Lower lobe of right lung (tissue), 2 donors: Measurements from ENCODE around the gene SARS1. TPM values are rescaled to one million over a fixed set of nuclear protein-coding genes. Genes with fewer than 3 reads are reported as not detected.

ENCODE experiments used
- ATAC-seq, 2 donors: fragments of 200-7000 bp; cut with Tn5 transposase; one replicate each; pipeline ENCODE4 v1.9.1; 2020 to 2022; ENCODE audit warnings: mild to moderate bottlenecking in 2 of 2, moderate library complexity in 2 of 2
- DNase-seq: peaks from one replicate; pipeline ENCODE4 v3.0.0-alpha.2; 2020
- H3K27ac ChIP-seq: fragments of 200-600 bp; one replicate; pipeline ENCODE4 v1.8.0; 2022
- H3K27me3 ChIP-seq: fragments of 200-600 bp; one replicate; pipeline ENCODE4 v1.8.0; 2022; ENCODE audit warnings: low read depth
- H3K36me3 ChIP-seq: fragments of 200-600 bp; one replicate; pipeline ENCODE4 v1.8.0; 2022; ENCODE audit warnings: mild to moderate bottlenecking
- H3K4me1 ChIP-seq: fragments of 200-600 bp; one replicate; pipeline ENCODE4 v1.8.0; 2022
- H3K4me3 ChIP-seq: fragments of 200-600 bp; one replicate; pipeline ENCODE4 v1.8.0; 2022; ENCODE audit warnings: mild to moderate bottlenecking
- H3K9me3 ChIP-seq: fragments of 200-600 bp; one replicate; pipeline ENCODE4 v1.8.0; 2022
- intact Hi-C: fragments of 100-400 bp; cut with DNase I; formaldehyde crosslinking; loops from one replicate; pipeline ENCODE4 v1.11.0; 2022
- total RNA-seq: library from RNA; stranded (reverse); fragmentation: NEBNext Ultra II Directional; extraction: Animal tissue kit (Norgen Biotek cat#: 25700); gene quantifications from one replicate; pipeline ENCODE4 v1.2.1, GENCODE V29; 2021
- TF ChIP-seq, protein P1 (sequence below): fragments of 200-600 bp; IDR thresholded peaks from one replicate; pipeline ENCODE4 v1.8.0; 2022; ENCODE audit warnings: antibody characterized with exemption, mild to moderate bottlenecking
- donor health status: DM: no; HTN: yes; CAD: no; lungs with severe emphysema.

SARS1 gene
- total RNA-seq, 1 donor from 2014 or later, result 188 TPM

DNA sequence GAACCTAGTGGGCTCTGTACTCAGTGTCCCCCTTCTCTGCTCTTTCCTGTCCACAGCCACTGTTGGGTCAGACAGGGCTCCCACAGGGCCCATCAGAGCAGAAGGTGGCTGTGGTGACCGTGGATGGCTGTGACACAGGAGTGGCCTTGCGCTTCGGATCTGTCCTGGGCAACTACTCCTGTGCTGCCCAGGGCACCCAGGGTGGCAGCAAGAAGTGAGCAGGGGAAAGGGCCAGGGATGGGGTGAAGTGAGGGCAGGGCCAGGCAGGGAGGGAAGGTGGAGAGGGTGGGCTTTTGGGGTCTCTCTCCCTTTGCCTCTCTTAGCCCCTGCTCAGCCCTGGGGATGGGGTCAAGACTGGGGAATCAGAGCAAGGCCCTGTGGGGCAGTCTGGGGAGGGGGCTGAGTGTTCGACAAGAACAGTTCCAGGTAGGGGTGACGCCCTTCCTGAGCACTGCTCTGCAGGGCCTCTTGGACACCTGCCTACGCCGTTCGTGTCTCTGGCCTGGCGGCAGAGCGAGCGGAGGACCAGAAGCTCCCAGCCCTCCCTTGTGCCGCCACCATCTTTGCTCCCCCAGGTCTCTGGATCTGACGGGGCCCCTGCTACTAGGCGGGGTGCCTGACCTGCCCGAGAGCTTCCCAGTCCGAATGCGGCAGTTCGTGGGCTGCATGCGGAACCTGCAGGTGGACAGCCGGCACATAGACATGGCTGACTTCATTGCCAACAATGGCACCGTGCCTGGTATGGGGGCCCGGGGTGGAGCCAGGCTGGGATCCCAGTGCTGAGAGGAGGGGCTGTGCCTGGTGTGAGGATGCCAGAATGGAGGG is 48.7 kb downstream of the SARS1 start:
- no peak for ATAC-seq
- intact Hi-C loops, result no loop called here
- TF ChIP-seq, protein P1, sequence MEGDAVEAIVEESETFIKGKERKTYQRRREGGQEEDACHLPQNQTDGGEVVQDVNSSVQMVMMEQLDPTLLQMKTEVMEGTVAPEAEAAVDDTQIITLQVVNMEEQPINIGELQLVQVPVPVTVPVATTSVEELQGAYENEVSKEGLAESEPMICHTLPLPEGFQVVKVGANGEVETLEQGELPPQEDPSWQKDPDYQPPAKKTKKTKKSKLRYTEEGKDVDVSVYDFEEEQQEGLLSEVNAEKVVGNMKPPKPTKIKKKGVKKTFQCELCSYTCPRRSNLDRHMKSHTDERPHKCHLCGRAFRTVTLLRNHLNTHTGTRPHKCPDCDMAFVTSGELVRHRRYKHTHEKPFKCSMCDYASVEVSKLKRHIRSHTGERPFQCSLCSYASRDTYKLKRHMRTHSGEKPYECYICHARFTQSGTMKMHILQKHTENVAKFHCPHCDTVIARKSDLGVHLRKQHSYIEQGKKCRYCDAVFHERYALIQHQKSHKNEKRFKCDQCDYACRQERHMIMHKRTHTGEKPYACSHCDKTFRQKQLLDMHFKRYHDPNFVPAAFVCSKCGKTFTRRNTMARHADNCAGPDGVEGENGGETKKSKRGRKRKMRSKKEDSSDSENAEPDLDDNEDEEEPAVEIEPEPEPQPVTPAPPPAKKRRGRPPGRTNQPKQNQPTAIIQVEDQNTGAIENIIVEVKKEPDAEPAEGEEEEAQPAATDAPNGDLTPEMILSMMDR, result no peak
- no peaks in the 10 kb centered on the region for H3K36me3 ChIP-seq
- no peak for DNase-seq
- no peak overlapping the region for H3K27ac ChIP-seq
- H3K27me3 ChIP-seq, result no peaks in the 10 kb centered on the region
- H3K4me1 ChIP-seq, result peaks cover 8% of the 10 kb centered on the region
- H3K9me3 ChIP-seq, result no peaks in the 10 kb centered on the region
- no peak overlapping the region for H3K4me3 ChIP-seq

DNA sequence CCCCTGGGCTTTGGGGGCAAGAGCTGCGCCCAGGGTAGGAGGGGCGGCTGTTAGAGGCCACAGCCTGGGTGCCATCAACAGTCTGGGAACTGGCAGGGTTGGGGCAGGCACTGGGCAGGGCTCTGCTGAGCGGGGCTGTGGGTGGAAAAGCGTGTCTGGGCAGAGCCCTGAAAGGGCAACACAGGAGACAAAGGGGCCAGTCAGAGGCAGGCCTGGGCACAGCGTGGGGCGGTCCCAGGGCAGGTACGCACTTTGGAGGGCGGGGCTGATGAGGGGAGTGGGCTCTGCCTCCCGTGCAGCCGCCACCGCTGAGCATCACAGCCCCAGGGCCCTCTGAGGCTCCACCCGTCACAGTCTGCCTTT is 49.5 kb downstream of the SARS1 start:
- Histone ChIP-seq H3K4me1 (peaks cover 8% of the 10 kb centered on the region), H3K27ac (no peak overlapping the region), H3K4me3 (no peak overlapping the region), H3K27me3 (no peaks in the 10 kb centered on the region), H3K36me3 (no peaks in the 10 kb centered on the region), H3K9me3 (no peaks in the 10 kb centered on the region)
- DNase-seq (no peak), ATAC-seq (peak; percentile 3 to 4)
- intact Hi-C loops, result no loop called here
- TF ChIP-seq, protein P1, result no peak

DNA sequence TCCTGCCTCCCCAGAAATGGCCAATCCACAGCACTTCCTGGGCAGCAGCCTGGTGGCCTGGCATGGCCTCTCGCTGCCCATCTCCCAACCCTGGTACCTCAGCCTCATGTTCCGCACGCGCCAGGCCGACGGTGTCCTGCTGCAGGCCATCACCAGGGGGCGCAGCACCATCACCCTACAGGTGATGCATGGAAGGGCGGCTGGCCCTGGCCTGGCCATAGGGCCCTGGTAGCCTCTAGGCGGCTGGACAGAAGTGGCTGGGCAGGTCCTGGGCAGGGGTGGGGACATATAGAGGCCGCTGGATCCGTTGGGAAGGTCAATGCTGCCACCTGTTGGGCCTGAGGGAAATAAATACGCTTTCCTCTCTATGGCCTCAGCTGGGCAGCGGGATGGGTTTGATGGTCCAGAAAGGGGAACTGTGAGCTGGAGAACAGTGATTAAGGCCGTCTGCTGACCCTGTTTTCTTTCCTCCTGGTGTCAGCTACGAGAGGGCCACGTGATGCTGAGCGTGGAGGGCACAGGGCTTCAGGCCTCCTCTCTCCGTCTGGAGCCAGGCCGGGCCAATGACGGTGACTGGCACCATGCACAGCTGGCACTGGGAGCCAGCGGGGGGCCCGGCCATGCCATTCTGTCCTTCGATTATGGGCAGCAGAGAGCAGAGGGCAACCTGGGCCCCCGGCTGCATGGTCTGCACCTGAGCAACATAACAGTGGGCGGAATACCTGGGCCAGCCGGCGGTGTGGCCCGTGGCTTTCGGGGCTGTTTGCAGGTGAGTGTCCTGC is 50.1 kb downstream of the SARS1 start:
- intact Hi-C loops, result no loop called here
- TF ChIP-seq, protein P1, result peak; percentile 98
- Histone ChIP-seq H3K36me3 (no peaks in the 10 kb centered on the region), H3K27ac (no peak overlapping the region), H3K27me3 (no peaks in the 10 kb centered on the region), H3K4me1 (peaks cover 8% of the 10 kb centered on the region), H3K4me3 (no peak overlapping the region), H3K9me3 (no peaks in the 10 kb centered on the region)
- peak; percentile 96 for DNase-seq
- ATAC-seq, result peak; percentile 97 to 99

DNA sequence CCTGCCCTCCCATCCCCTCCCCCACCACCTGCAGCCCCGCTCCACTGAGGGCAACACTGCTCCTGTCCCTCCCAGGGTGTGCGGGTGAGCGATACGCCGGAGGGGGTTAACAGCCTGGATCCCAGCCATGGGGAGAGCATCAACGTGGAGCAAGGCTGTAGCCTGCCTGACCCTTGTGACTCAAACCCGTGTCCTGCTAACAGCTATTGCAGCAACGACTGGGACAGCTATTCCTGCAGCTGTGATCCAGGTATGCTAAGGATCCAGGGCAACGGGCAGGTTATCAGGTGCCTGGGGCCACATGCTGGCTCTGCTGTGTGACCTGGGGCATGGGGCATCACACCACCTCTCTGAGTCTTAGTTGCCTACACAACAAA is 50.6 kb downstream of the SARS1 start:
- Histone ChIP-seq H3K36me3 (no peaks in the 10 kb centered on the region), H3K27ac (no peak overlapping the region), H3K9me3 (no peaks in the 10 kb centered on the region), H3K27me3 (no peaks in the 10 kb centered on the region), H3K4me1 (peaks cover 8% of the 10 kb centered on the region), H3K4me3 (no peak overlapping the region)
- no peak for ATAC-seq
- intact Hi-C loops, result no loop called here
- no peak for DNase-seq
- TF ChIP-seq, protein P1, result no peak

DNA sequence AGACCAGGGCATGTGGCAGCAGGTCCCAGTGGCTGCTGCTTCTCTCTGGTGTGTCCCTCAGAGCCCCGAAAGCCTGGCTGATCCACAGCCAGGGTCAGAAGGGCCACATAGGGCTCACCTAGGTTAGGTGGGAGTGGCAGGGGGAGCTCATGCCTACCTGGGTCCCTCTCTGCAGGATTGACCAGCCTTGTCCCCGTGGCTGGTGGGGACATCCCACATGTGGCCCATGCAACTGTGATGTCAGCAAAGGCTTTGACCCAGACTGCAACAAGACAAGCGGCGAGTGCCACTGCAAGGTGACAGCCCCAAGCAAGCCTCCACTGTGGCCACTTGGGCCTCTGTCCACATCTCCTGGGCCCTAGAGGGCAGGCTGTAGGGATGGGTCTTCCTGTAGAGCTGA is 51.3 kb downstream of the SARS1 start:
- Histone ChIP-seq H3K9me3 (no peaks in the 10 kb centered on the region), H3K27me3 (no peaks in the 10 kb centered on the region), H3K4me1 (peaks cover 8% of the 10 kb centered on the region), H3K4me3 (no peak overlapping the region), H3K27ac (no peak overlapping the region), H3K36me3 (no peaks in the 10 kb centered on the region)
- TF ChIP-seq, protein P1, result no peak
- no peak for ATAC-seq
- intact Hi-C loops, result no loop called here
- no peak for DNase-seq
